DMS 273 treated with DMSO at 0.1 percent for 48 hours (cell line): ENCODE data around the gene NFIB.

ENCODE experiments used
- DNase-seq: peaks from one replicate; lab custom pipeline; 2025; lab: John Stamatoyannopoulos, UW

The NFIB gene

GRCh38 chr9:14212697-14213420 lies 101.1 kb downstream of the NFIB start:
- DNase-seq = no peak

- no peak for DNase-seq
These were observed 101.9 kb downstream of the NFIB start for GRCh38 chr9:14212077-14212476.

DNA sequence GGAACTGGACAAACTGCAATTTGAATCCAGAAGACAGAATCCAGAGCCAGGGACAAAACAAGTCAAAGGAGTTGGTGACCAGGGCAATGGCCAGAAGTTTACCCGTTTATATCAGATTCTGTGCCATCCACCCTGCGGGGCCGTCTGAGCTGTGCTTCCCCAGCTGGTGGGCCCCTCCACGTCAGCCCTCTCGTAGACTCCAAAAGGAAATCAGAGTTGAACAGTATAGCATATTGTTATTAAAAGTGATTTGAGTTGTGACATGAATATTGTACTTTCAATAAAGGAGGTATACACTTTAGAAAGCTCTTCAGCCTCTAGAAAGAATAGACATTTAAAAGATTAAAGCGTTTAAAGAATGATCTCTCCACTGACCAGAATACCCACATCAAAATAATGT lies 102.4 kb downstream of the NFIB start:
- DNase-seq = no peak

GRCh38 chr9:14210428-14210827 lies 103.5 kb downstream of the NFIB start:
- DNase-seq = no peak

DNA sequence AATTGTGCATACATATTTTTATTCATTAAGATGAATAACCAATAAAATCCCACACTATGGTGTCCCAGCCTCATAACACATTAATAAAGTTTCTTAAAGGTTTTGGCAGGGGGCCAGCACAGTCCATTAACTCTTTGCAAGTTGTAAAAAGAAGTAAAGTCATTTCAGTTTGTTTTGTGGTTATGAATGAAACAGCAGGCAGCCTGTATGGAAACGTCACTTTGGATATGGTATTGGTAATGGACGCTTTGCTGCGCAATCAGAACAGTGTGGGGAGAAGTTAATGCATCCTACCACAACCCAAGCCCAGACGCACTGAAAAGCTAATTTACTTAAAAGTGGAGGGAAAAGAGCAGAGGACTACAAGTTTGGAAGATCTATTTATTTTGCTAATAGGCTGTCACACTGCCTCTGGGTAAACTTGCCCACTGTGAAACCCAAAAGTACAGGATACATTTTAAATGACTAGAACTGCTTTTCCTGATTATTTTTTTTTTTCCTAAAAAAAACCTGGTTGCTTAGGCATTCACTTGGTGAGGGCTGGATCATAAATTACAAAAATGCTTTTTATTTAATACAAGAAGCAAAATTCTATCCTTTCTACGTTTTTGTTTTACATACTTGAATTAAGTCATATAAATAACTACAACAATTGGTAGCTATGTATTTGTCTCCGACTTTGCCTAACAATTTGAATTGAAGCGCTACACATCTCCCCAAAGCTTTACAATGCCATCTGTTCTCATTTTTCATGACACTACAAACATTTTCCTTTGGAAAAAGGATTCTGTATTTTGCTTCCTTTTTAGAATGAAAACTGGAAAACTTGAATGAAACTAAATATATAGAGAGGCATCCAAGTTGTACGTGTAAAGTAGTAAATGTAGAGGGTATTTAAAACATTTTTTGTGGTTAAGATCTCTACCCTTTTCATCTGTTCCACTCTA lies 104.3 kb downstream of the NFIB start:
- DNase-seq = no peak

DNA sequence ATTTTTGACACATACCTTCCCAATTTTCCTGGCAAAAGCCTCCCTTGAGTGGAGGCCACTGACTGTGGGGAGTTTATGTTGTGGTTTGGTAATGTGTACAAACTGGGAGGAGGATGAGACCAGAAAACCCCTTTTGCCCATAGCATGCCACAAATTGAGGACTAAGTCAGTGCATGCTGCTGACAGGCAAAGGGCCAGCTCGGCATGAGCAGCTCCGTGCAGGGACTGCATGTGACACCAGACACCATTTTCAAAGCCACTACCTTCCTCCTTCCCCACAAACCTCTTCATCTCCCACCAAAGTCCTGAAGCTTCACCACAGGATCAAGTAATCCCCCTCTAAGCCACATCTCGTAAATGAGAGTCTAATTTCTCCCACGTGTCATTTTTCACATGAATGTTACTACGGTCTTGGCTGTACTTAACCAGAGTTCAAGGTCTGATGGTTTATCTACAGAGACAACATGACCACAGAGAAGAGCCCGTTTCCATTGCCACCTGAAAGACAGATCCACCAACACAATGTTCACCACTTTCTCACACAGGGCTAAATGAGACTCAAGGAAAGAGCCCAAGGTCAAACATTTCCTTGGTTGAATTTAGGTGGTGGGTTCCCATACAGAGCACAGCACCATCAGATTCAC lies 106.5 kb downstream of the NFIB start:
- no peak for DNase-seq

DNA sequence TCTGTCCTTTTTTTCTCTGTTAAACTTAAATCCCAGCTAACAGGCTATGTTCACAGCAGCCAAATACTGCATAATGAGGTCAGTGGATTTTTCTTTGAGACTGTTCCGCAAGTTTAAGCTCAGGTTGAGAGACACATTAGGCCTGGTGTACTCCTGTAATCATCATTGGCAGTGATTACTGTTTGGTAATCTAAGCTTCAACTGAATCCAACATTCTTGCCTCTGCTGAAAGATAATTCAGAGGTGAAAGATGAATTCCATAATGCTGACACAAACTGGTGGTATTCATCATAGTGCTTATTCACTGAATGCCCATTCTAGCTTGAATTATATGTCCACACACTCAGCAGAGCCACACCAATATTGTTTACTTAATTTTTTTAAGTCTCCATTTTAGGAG lies 108.5 kb downstream of the NFIB start:
- no peak for DNase-seq

DNA sequence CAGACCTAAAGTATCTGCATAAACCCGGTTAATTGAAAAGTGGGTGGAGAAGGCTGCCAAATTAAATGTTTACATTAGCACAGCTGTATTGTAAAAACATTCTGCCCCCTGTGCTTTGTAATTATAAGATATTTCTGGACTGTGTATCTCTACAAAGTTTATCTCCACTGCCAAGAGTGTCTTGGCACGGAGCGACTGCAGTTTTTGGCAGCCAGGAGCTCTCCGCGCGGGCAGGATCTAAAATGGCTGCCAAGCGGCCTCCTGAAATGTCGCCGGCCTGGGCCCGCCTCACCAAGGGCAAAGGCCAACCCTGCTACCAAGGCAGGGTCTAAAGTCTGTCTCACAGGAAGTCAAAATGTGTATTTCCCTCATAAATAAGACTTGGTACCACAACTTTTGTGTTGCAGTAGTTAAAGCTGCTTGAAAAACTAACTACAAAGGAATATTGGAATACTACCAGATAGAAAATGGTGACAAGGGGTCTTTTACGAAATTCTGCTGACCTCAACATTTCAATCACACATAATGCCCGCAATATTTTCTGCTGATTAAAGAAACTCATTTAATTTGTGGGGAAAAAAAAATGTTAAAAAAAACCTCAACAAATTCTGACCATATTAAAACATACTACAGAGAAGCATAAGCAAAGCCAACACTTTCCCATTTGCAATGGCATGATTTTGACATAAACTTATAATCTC lies 110.4 kb downstream of the NFIB start:
- peak; percentile 49 for DNase-seq

DNA sequence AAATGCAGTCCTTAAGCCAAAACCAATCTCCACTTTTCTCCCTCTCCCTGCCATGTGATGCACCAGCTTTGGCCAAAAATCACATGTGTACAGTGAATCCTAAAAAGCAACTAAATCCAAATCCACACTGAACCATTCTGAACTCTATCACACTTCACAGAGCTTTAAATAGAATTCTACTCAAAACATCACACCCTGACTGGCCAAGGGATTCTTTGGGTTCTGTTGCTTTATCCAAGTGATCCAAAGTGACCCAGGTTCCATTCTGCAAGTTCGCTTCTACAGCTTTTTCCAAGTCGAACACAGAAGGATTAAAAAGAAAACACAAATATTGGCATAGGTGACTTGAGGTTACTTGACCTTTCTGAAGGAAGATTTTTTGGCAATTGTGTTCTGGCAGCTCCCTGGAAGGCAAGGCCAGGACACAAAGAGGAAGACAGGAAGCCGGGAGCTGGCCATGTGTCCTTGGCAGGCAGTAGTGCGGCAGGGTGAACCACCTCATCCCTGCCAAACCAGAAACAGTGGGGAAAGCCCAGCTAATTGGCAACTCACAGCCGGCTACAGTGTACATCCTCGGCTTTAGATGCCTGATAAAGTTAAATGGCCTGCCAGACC lies 115.0 kb downstream of the NFIB start:
- DNase-seq = peak; percentile 16

DNA sequence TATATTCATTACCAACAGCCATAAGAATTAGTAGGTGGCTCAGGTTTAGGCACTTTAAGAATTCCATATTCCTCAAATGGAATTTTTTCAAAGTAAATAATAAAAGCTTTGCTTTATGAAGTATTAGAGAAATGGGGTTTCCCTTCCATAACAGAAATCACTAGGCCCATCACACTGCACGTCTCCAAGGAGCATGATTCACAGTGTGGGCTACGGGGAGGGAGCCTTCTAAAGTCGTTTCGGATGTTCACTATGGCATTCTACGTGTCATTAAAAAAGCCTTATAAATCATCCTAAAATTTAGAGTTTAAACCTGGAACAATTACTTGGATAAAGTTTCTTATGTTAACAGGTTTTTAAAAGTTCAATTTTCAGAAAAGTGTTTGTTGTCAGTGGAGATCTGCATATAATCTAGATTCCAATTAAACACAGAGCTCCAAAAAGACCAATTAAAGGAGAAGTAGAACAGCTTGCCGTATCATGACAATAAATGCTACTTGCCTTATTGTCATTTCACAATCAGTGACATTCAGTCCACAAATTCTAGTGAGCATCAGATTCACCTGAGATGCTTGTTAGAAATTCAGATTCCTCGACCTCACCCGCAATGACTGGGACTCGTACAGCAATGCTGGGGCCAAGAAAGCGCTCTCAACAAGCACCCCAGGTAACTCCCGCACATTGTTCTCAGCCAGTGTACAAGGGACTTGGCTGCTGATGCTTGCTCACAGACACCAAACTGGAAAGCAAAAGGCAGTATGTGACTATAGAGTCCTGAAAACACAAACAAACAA lies 115.7 kb downstream of the NFIB start:
- no peak for DNase-seq

GRCh38 chr9:14197325-14197858 lies 116.5 kb downstream of the NFIB start:
- no peak for DNase-seq

- DNase-seq = no peak
These were observed 120.5 kb downstream of the NFIB start for GRCh38 chr9:14193328-14193990.

- no peak for DNase-seq
These were observed 121.4 kb downstream of the NFIB start for GRCh38 chr9:14192556-14192955.

DNA sequence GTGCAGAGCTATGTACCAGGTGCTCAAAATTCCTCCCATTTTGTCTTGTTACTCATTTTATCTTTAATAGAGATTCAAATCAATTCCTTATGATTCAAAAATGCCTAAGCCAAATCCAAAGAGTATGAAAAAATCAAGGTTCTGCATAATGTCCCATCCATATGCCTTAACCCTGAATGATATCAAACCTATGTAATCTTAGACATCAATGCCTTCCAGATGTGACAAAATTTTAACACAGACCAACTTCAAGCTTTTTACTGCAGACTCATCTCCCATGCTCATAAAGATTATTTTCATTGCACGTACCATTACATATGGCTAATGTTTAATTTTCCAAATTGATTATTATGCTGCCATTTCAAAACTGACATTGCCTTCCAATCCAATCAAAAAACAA lies 122.4 kb downstream of the NFIB start:
- DNase-seq = no peak

DNA sequence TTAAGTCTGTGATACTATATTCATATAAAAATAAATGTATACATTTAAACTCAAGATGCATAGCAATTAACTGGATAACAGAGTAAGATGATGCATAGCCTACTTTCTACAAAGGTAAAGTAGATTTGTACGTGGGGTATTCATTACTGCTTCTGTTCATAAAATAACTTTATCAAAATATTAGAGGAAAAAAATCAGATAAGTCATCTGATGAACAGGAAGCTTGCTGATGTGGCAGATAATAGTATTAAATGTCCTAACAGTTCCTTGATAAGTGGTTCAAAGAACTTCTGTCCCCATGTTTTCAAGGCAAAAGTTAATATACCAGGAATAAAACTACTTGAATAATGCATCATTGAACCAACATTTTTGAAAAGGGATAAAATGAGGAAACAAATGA lies 123.7 kb downstream of the NFIB start:
- DNase-seq = no peak

- no peak for DNase-seq
These were observed 124.4 kb downstream of the NFIB start for GRCh38 chr9:14189578-14189977.

DNA sequence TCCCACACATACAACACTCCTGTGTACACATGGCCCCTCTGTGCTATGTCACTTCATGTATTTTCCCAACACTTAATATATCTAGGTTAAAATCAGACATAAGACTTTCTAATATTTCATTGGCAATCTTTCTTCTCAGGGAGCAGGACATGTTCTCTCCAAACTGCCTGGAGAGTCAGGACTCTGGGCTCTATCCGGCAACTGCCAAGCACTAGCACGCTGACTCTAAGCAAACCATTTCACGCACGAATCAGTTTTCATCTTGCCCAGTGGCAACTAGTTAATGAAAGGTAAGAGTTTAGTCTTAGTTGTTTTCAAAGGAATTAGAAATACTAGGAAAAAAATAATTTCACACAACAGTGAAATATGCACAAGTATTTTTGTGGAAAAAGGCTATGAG lies 124.8 kb downstream of the NFIB start:
- DNase-seq = no peak

- DNase-seq = no peak
These were observed 125.4 kb downstream of the NFIB start for GRCh38 chr9:14188538-14188937.

GRCh38 chr9:14188011-14188410 lies 125.9 kb downstream of the NFIB start:
- DNase-seq = no peak

DNA sequence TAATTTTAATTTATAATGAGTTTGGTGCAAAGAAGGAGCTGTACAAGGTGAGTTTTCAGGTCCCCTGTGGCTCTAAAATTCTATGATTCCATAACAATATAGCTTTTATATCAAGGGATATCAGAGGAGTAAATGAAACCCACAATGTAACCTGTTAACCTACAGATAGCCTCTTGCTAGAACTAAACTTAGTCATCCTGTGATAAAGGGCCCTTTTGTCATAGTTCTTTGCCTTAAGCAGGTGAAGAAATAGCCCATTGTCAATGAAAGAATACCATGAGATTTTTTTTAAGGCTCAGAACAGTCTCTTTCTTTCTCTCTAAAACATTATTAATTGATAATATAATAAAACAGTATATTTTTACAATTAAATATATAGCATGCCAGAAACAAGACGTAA lies 127.8 kb downstream of the NFIB start:
- no peak for DNase-seq
